CD4-positive, alpha-beta T cell treated with Interleukin-17A for 1 hour (primary cell): ENCODE data around the gene ARHGAP12.
A peak's percentile ranks its signal among the peaks of the same experiment; 100 is the strongest.

ENCODE experiments used
- DNase-seq: peaks from one replicate; pipeline ENCODE4 v3.0.0-alpha.2; 2020

Gene ARHGAP12

GRCh38 chr10:31760674-31761081 is 168.0 kb downstream of the ARHGAP12 start:
- no peak for DNase-seq

- DNase-seq, result peak; percentile 98
Observed at GRCh38 chr10:31759799-31760626, 168.6 kb downstream of the ARHGAP12 start.

- DNase-seq, result peak; percentile 51
Observed at GRCh38 chr10:31759124-31759798, 169.4 kb downstream of the ARHGAP12 start.

GRCh38 chr10:31758495-31758894 is 170.1 kb downstream of the ARHGAP12 start:
- no peak for DNase-seq

- no peak for DNase-seq
Observed at GRCh38 chr10:31757831-31758230, 170.8 kb downstream of the ARHGAP12 start.

GRCh38 chr10:31757386-31757791 is 171.2 kb downstream of the ARHGAP12 start:
- DNase-seq, result no peak

- no peak for DNase-seq
Observed at GRCh38 chr10:31756729-31757110, 171.9 kb downstream of the ARHGAP12 start.

- no peak for DNase-seq
Observed at GRCh38 chr10:31756101-31756728, 172.4 kb downstream of the ARHGAP12 start.
